Measurements from ENCODE around the gene RELL2. TPM values are rescaled to one million over a fixed set of nuclear protein-coding genes. Genes with fewer than 3 reads are reported as not detected.

Gene RELL2
- total RNA-seq, 1 experiment from 2014 or later = 8.7 TPM

DNA sequence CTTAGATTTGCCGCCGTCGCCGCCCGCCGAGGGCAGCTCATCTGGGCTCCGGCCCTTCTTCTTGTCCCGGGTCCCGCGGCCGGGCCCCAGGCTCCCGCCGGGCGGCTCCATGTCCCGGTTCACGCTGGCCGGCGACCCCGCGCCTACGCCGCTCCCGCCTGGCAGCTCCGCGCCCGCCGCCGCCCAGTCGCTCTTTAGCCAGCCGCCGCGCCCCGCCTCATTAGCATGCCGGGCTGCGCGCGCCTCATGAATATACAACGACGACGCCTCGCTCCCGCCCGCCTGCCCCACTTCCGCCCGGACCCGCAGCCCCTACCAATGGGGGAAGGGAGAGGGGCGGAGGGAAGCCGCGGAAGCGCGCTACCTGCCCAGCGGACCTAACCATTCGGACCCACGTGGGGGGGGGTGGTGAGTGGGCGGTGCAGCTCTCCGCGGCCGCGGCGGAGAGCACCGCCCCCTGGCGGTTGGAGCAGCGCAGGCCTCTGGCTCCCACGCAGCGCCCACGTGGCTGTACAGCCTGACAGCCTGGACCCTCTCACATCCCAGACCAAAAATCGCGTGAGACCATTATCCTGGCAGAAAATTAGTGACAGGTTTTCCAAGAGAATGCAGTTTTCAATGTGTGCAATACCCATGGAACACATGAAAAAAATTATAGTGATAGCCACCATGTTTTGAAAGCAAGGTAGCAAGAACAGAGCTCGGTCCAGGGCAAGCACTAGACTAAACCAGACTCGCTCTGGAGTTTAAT, 17.8 kb upstream of the RELL2 start, which contains the start of gene DIAPH1 (continued):
- TF ChIP-seq, protein P1, sequence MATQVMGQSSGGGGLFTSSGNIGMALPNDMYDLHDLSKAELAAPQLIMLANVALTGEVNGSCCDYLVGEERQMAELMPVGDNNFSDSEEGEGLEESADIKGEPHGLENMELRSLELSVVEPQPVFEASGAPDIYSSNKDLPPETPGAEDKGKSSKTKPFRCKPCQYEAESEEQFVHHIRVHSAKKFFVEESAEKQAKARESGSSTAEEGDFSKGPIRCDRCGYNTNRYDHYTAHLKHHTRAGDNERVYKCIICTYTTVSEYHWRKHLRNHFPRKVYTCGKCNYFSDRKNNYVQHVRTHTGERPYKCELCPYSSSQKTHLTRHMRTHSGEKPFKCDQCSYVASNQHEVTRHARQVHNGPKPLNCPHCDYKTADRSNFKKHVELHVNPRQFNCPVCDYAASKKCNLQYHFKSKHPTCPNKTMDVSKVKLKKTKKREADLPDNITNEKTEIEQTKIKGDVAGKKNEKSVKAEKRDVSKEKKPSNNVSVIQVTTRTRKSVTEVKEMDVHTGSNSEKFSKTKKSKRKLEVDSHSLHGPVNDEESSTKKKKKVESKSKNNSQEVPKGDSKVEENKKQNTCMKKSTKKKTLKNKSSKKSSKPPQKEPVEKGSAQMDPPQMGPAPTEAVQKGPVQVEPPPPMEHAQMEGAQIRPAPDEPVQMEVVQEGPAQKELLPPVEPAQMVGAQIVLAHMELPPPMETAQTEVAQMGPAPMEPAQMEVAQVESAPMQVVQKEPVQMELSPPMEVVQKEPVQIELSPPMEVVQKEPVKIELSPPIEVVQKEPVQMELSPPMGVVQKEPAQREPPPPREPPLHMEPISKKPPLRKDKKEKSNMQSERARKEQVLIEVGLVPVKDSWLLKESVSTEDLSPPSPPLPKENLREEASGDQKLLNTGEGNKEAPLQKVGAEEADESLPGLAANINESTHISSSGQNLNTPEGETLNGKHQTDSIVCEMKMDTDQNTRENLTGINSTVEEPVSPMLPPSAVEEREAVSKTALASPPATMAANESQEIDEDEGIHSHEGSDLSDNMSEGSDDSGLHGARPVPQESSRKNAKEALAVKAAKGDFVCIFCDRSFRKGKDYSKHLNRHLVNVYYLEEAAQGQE (IDR thresholded peaks at IDR 0.05; ENCODE audit: low read depth) = no peak
- TF ChIP-seq JUND (IDR thresholded peaks at IDR 0.05) (peak; percentile 82), SIN3A (IDR thresholded peaks at IDR 0.05; ENCODE audit: low read depth) (peak; percentile 81), ZFX (IDR thresholded peaks at IDR 0.05) (no peak), EGR1 (IDR thresholded peaks at IDR 0.05; ENCODE audit: low read depth) (peak; percentile 100), ELF1 (IDR thresholded peaks at IDR 0.05; ENCODE audit: borderline replicate concordance, low read depth) (peak; percentile 96), CBX3 (IDR thresholded peaks at IDR 0.05; ENCODE audit: low read depth) (peak; percentile 77), EZH2 (IDR thresholded peaks at IDR 0.05) (no peak)

DNA sequence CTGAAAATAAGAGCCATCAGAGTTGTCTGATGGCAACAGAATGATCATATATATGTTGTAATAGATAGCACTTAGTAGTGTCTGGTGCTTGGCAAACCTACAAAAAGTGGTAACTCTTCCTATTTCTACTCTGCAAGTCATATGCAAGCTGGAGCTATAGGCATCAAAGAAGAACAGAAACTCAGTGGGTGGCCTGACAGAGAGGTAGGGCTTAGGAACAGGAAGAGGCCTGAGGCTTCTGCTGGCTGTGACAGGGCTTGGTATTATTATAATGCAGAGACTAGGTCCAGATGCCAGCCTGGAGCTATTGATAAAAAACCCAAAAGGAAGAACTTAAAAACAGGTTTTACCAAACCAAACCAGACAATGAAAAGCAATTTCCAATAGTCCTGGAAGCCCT, 13.6 kb upstream of the RELL2 start:
- no peak for ATAC-seq
- POLR2A ChIA-PET = no interaction called here
- TF ChIP-seq, protein P2, sequence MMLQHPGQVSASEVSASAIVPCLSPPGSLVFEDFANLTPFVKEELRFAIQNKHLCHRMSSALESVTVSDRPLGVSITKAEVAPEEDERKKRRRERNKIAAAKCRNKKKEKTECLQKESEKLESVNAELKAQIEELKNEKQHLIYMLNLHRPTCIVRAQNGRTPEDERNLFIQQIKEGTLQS (IDR thresholded peaks at IDR 0.05) = no peak
- TF ChIP-seq, protein P3, sequence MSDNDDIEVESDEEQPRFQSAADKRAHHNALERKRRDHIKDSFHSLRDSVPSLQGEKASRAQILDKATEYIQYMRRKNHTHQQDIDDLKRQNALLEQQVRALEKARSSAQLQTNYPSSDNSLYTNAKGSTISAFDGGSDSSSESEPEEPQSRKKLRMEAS (IDR thresholded peaks at IDR 0.05) = no peak
- TF ChIP-seq RAD21 (IDR thresholded peaks at IDR 0.05; ENCODE audit: low read depth) (no peak), YY1 (IDR thresholded peaks at IDR 0.05; ENCODE audit: extremely low read depth, insufficient replicate concordance, low read depth, low read length) (no peak), POLR2AphosphoS5 (IDR thresholded peaks at IDR 0.05; ENCODE audit: low read depth, low read length) (no peak), EGR1 (IDR thresholded peaks at IDR 0.05; ENCODE audit: low read depth) (no peak), FOSL1 (IDR thresholded peaks at IDR 0.05; ENCODE audit: low read depth) (no peak), POLR2A (IDR thresholded peaks at IDR 0.05; ENCODE audit: borderline replicate concordance, extremely low read depth, insufficient read depth, insufficient read length) (no peak)
- TF ChIP-seq, protein P1 (IDR thresholded peaks at IDR 0.05; ENCODE audit: low read depth) = no peak

More for the DNA sequence above, 13.6 kb upstream of the RELL2 start:
- no peak overlapping the region for H3K27ac ChIP-seq (ENCODE audit: low read depth, low read length)
- H2AFZ ChIP-seq (ENCODE audit: low read depth, low read length, poor library complexity, severe bottlenecking) = no peak overlapping the region
- no peak overlapping the region for H3K4me3 ChIP-seq (replicated peaks in 1 of 2; ENCODE audit: low read depth in 1 of 2, low read length in 2 of 2)
- H3K27me3 ChIP-seq (ENCODE audit: insufficient read depth, low read length) = no peaks in the 10 kb centered on the region
- H3K9ac ChIP-seq (ENCODE audit: low read length) = no peak overlapping the region
- H3K9me3 ChIP-seq (ENCODE audit: control insufficient read depth in 1 of 2, insufficient read depth in 1 of 2, low read depth in 1 of 2, low read length in 2 of 2) = no peaks in the 10 kb centered on the region
- intact Hi-C loops (cut with micrococcal nuclease) = no loop called here
- CTCF ChIA-PET = interaction anchor here (1.0 kb wide), 1 partner anchor 31 kb away, joined by 3 read pairs; no protein-coding TSS in a partner anchor
- H4K20me1 ChIP-seq (ENCODE audit: insufficient read depth) = no peaks in the 10 kb centered on the region
- no peak overlapping the region for H3K4me2 ChIP-seq (ENCODE audit: low read length)
- no peak for DNase-seq (ENCODE audit: low read depth, low spot score)
- H3K9me2 ChIP-seq (ENCODE audit: insufficient read depth) = no peaks in the 10 kb centered on the region
- H3K36me3 ChIP-seq (ENCODE audit: control insufficient read depth in 1 of 2, insufficient read depth in 2 of 2, low read length in 2 of 2) = peaks cover 34 to 45% of the 10 kb centered on the region in 2 experiments; a peak in 3 of 4 replicates
- RAD21 ChIA-PET (ENCODE audit: low non-redundant PET in 1 of 2, low total read pairs in 2 of 2, uncharacterized antibody in 2 of 2, unreplicated experiment in 2 of 2) = no interaction called here
- BruUV-seq (replicated peaks) = no TSS peak
- H3K79me2 ChIP-seq (ENCODE audit: insufficient read depth, low read length) = peaks cover 3% of the 10 kb centered on the region
- H3K4me1 ChIP-seq (ENCODE audit: control insufficient read depth in 1 of 2, insufficient read depth in 2 of 2, low read length in 2 of 2) = peaks cover 0 to 7% of the 10 kb centered on the region in 2 experiments; a peak in 2 of 4 replicates

Data from HCT116 (cell line).